DOHH2 (cell line): ENCODE measurements around the gene HVCN1.
"Not testable (repeated sequence)": the region's sequence is repeated elsewhere in the genome, so short reads cannot be mapped to it uniquely, and the experiment has no call there.

Experiments used
- H3F3A ChIP-seq: fragments of 200-600 bp; sonication (generic), shearing (Covaris generic); 2 replicates; pipeline ENCODE4 v1.6.0; 2016; ENCODE audit warnings: antibody characterized with exemption, mild to moderate bottlenecking; ENCODE audit not compliant: control insufficient read depth, insufficient read depth
- H3K27ac ChIP-seq: fragments of 200-600 bp; sonication (generic); 2 replicates; pipeline ENCODE4 v1.5.1; 2014; ENCODE audit warnings: low read depth, mild to moderate bottlenecking, low read length, moderate library complexity
- H3K27me3 ChIP-seq: fragments of 200-600 bp; sonication (generic); 2 replicates; pipeline ENCODE4 v1.6.1; 2014; ENCODE audit warnings: mild to moderate bottlenecking, low read length, mixed read lengths; ENCODE audit not compliant: control insufficient read depth
- H3K36me3 ChIP-seq: fragments of 200-600 bp; sonication (generic); 2 replicates; pipeline ENCODE4 v1.6.1; 2014; ENCODE audit warnings: mild to moderate bottlenecking, low read length, moderate library complexity, mixed read lengths; ENCODE audit not compliant: control insufficient read depth
- H3K4me1 ChIP-seq: fragments of 200-600 bp; sonication (generic); 2 replicates; pipeline ENCODE4 v1.6.1; 2014; ENCODE audit warnings: mild to moderate bottlenecking, low read length, mixed read lengths; ENCODE audit not compliant: control insufficient read depth
- H3K4me2 ChIP-seq: fragments of 200-600 bp; sonication (generic); 2 replicates; pipeline ENCODE4 v1.6.0; 2014; ENCODE audit warnings: mild to moderate bottlenecking, low read length, moderate library complexity
- H3K4me3 ChIP-seq: fragments of 200-600 bp; sonication (generic); 2 replicates; pipeline ENCODE4 v1.5.1; 2014; ENCODE audit warnings: mild to moderate bottlenecking, low read length, mixed read lengths
- H3K79me2 ChIP-seq: fragments of 200-600 bp; sonication (generic); 2 replicates; pipeline ENCODE4 v1.6.1; 2014; ENCODE audit warnings: mild to moderate bottlenecking, low read length, mixed read lengths; ENCODE audit not compliant: control insufficient read depth
- H3K9me2 ChIP-seq: fragments of 200-600 bp; sonication (generic); replicated peaks from 2 replicates; pipeline ENCODE4 v1.6.1; 2014; ENCODE audit warnings: mild to moderate bottlenecking, low read length, mixed read lengths; ENCODE audit not compliant: control insufficient read depth
- H3K9me3 ChIP-seq: fragments of 200-600 bp; sonication (generic); 2 replicates; pipeline ENCODE4 v1.6.1; 2014; ENCODE audit warnings: antibody characterized with exemption, low read length, mixed read lengths; ENCODE audit not compliant: control insufficient read depth, insufficient read depth
- H4K20me1 ChIP-seq: fragments of 200-600 bp; sonication (generic); 2 replicates; pipeline ENCODE4 v1.6.0; 2014; ENCODE audit warnings: low read depth, mild to moderate bottlenecking, antibody characterized with exemption, low read length, moderate library complexity; ENCODE audit not compliant: control insufficient read depth, insufficient read depth
- CTCF ChIP-seq: fragments of 200-600 bp; sonication (generic); IDR thresholded peaks from one replicate; pipeline ENCODE4 v1.5.1; 2014; ENCODE audit warnings: antibody characterized with exemption, mild to moderate bottlenecking, low read depth, low read length; ENCODE audit not compliant: poor library complexity, severe bottlenecking
- EZH2phosphoT487 ChIP-seq: fragments of 200-600 bp; sonication (generic); IDR thresholded peaks from 2 replicates; pipeline ENCODE4 v1.6.1; 2017; ENCODE audit warnings: borderline replicate concordance, mild to moderate bottlenecking, antibody characterized with exemption, low read length, moderate library complexity, mixed read lengths

HVCN1 gene

GRCh38 chr12:110606253-110606611 is 82.7 kb downstream of the HVCN1 start:
- no peaks in the 10 kb centered on the region for H3K36me3 ChIP-seq
- no peaks in the 10 kb centered on the region for H4K20me1 ChIP-seq
- no peaks in the 10 kb centered on the region for H3K9me2 ChIP-seq
- peaks cover 17% of the 10 kb centered on the region for H3F3A ChIP-seq
- peak overlapping the region; percentile 96 for H3K27ac ChIP-seq
- H3K9me3 ChIP-seq = no peaks in the 10 kb centered on the region
- peak overlapping the region; percentile 78 for H3K4me2 ChIP-seq
- H3K4me3 ChIP-seq = peak overlapping the region; percentile 73
- no peaks in the 10 kb centered on the region for H3K27me3 ChIP-seq
- TF ChIP-seq EZH2phosphoT487 = no peak
- TF ChIP-seq CTCF = no peak
- H3K79me2 ChIP-seq = no peaks in the 10 kb centered on the region
- H3K4me1 ChIP-seq = peaks cover 75% of the 10 kb centered on the region

GRCh38 chr12:110602085-110602814 is 86.7 kb downstream of the HVCN1 start:
- not testable (repeated sequence) for H3K27me3 ChIP-seq, H3K4me3 ChIP-seq, H3K9me3 ChIP-seq, H3K79me2 ChIP-seq, H4K20me1 ChIP-seq, H3K36me3 ChIP-seq, H3K27ac ChIP-seq, H3K4me2 ChIP-seq, H3K9me2 ChIP-seq
- peak; percentile 72 for TF ChIP-seq CTCF
- Histone ChIP-seq H3F3A (peaks cover 12% of the 10 kb centered on the region), H3K4me1 (peaks cover 50% of the 10 kb centered on the region)

- no peaks in the 10 kb centered on the region for H4K20me1 ChIP-seq
- H3K27me3 ChIP-seq = no peaks in the 10 kb centered on the region
- no peaks in the 10 kb centered on the region for H3K9me3 ChIP-seq
- H3K36me3 ChIP-seq = no peaks in the 10 kb centered on the region
- no peak overlapping the region for H3K27ac ChIP-seq
- H3K79me2 ChIP-seq = no peaks in the 10 kb centered on the region
- H3K4me2 ChIP-seq = no peak overlapping the region
- H3K4me3 ChIP-seq = no peak overlapping the region
- peaks cover 34% of the 10 kb centered on the region for H3K4me1 ChIP-seq
- peaks cover 5% of the 10 kb centered on the region for H3F3A ChIP-seq
- TF ChIP-seq CTCF (peak; percentile 50), EZH2phosphoT487 (no peak)
- no peaks in the 10 kb centered on the region for H3K9me2 ChIP-seq
Measured at GRCh38 chr12:110600254-110600653, 88.7 kb downstream of the HVCN1 start.
